Fibroblast of the conjunctiva (primary cell): Measurements from ENCODE around the gene CAB39.
A peak's percentile ranks its signal among the peaks of the same experiment; 100 is the strongest.
"Not testable (repeated sequence)": the region's sequence is repeated elsewhere in the genome, so short reads cannot be mapped to it uniquely, and the experiment has no call there.

Experiments used
- DNase-seq: peaks from one replicate; pipeline ENCODE4 v3.0.0-alpha.2; 2010; ENCODE audit warnings: low read depth

Gene CAB39

GRCh38 chr2:230715201-230715600, 2.6 kb downstream of the CAB39 start:
- DNase-seq: no peak

GRCh38 chr2:230716588-230716987, 3.9 kb downstream of the CAB39 start:
- DNase-seq: no peak

GRCh38 chr2:230717600-230717999, 5.0 kb downstream of the CAB39 start:
- DNase-seq: no peak

DNA sequence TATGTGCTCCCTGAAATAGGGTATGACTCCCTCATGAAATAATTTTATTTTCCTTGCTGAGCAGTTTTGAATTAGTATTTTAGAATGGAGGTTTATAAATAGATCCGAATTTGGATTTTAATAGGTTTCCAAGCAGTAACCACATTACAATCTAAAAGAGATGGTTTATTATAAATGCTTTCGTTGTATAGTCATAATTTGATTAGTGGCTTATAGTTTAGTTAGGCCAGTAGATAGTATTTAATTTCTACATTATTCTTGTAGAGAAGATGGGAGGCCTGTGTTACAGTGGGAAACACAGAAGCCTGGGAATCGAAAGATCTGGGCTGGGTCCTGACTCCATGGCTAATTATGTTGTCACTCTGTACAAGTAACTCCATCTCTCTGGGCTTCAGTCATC, 6.7 kb downstream of the CAB39 start:
- no peak for DNase-seq

- DNase-seq: no peak
Observed at GRCh38 chr2:230721712-230722111, 9.1 kb downstream of the CAB39 start.

- DNase-seq: no peak
Observed at GRCh38 chr2:230722207-230722885, 9.7 kb downstream of the CAB39 start.

GRCh38 chr2:230723363-230723762, 10.7 kb downstream of the CAB39 start:
- no peak for DNase-seq

- not testable (repeated sequence) for DNase-seq
Observed at GRCh38 chr2:230724957-230725356, 12.3 kb downstream of the CAB39 start.

- no peak for DNase-seq
Observed at GRCh38 chr2:230731512-230731911, 18.9 kb downstream of the CAB39 start.

DNA sequence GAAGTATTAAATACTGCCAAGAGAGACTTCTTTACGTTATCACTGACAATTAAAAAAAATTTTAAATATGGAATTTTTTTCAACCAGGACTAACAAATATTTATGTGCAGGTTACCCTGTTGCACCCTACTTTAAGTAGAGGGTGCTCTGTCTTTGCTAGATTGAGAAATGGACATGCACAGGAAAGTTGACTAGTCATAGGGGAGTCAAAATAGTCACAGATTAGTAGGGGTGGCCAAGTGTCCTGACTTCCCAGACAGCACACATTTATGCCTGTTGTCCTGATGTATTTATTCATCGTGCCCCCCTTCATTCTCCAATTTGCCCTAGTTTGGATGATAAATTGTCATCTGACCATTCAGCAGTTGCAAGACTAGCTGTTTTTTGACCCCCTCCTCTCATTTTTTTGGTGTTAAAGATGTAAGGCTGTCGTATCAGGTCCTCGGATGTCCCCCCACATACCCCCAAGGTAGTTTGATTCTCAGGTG, 20.3 kb downstream of the CAB39 start:
- no peak for DNase-seq

GRCh38 chr2:230734247-230735175, 21.9 kb downstream of the CAB39 start:
- no peak for DNase-seq

- DNase-seq: no peak
Observed at GRCh38 chr2:230735884-230736283, 23.2 kb downstream of the CAB39 start.

GRCh38 chr2:230737300-230737699, 24.7 kb downstream of the CAB39 start:
- no peak for DNase-seq

DNA sequence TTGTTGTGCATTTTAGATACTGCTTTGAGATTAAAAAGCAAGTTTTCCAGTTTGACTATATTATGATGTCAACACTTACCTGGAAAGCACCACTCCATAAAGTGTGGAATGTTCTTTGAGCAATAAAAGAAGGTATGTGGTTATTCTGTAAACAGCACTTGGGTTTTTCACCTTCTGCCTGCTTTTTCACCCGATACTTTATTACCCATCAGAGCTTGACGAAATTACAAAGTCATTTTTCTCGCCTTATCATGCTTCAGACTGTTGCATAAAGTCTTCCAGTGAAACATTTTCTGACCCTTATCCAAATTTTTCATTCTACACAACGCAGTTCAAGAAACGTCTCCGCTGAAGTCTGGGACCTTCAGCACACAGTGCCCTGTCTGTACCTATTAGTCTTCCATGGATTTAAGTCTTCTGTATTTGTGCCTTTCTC, 25.2 kb downstream of the CAB39 start:
- DNase-seq: no peak

- DNase-seq: no peak
Observed at GRCh38 chr2:230738391-230738811, 25.8 kb downstream of the CAB39 start.

DNA sequence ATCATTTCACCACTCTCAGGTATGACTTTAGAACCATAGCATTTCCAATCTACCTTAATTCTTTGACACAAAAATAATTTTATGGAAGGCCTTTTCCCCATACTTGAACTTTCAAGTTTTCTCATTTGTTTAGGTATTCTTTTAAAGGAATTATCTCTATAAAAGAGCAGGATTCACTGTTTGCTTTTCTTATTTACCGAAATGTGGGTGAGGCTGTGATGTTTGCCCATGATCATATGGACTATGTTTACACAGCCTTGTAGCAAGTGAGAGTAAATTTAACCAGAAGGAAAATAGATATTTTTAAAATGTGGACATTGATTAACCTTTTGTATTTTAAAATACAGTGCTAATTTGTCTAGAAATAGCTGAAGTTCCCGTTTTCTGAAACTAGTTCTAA, 26.3 kb downstream of the CAB39 start:
- no peak for DNase-seq

- DNase-seq: no peak
Observed at GRCh38 chr2:230739961-230740360, 27.3 kb downstream of the CAB39 start.

GRCh38 chr2:230742781-230743180, 30.1 kb downstream of the CAB39 start:
- DNase-seq: no peak

DNA sequence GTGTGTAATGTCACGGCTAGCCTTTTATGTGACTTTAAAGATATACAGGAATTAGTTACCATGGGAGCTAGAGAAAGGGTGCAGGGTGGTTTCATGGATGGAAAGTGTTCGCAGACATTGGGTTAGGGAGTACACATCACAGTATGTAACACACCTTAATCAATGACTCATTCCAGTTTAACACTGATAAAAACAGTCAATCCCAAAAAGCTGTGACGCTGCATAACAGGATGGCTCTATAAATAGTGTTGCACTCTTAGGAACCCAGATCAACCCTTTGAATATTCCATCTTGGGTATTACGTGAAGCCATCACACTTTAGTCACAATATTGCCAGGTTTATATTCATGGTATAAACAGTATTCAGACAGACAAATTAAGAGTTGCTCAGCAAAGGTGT, 33.6 kb downstream of the CAB39 start:
- no peak for DNase-seq

DNA sequence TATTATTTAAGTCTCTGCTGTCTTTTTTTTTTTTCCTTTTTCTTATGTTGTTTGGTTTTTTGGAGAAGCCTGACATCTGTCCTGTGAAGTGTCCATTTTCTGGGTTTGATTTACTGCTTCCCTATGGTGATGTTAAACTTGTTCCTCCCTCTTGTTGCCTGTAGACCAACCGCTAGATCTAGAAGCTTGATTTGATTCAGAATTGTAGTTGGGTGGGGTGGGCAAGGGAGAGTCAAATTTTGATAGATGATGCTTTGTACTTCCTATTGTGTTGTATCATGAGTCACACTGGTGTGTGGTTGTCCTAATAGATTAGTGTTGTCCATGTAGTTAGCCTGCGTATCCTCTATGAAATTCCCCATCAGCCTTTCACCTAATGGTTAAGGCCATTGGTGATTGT, 35.4 kb downstream of the CAB39 start:
- DNase-seq: no peak

- DNase-seq: no peak
Observed at GRCh38 chr2:230749111-230749510, 36.5 kb downstream of the CAB39 start.

GRCh38 chr2:230751062-230751461, 38.4 kb downstream of the CAB39 start:
- DNase-seq: peak; percentile 41

DNA sequence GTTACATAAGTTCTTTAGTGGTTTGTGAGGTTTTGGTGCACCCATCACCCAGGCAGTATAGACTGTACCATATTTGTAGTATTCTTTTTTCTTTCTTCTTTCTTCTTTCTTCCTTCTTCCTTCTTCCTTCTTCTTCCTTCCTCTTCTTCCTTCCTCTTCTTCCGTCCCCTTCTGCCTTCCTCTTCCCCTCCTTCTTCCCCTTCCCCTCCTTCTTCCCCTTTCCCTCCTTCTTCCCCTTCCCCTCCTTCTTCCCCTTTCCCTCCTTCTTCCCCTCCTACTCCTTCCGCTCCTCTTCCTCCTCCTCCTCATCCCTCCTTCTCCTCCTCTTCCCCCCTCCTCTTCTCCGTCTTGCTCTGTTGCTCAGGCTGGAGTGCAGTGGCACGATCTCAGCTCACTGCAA, 41.6 kb downstream of the CAB39 start:
- no peak for DNase-seq
